Stimulated activated CD4-positive, alpha-beta T cell treated with anti-CD3 and anti-CD28 coated beads, TNF-alpha, amount 100 ng/mL, for 4 hours (primary cell): ENCODE measurements around the gene DLST.

ENCODE experiments used
- DNase-seq, 3 experiments: peaks; one replicate each; pipeline ENCODE4 v3.0.0-alpha.2; 2020; ENCODE audit warnings: low read depth in 3 of 3

The DLST gene

GRCh38 chr14:74881431-74882102 is at the start of gene DLST:
TSS of gene DLST (plus strand) at chr14:74881916. CDS start at chr14:74881954, 38 bp downstream.
- DNase-seq, result peak; percentile 69 to 74 (median 71)

GRCh38 chr14:74832849-74833248 is 48.9 kb upstream of the DLST start:
- no peak for DNase-seq

GRCh38 chr14:74834692-74835392 is 46.9 kb upstream of the DLST start:
- no peak for DNase-seq

GRCh38 chr14:74835645-74836250 is 46.0 kb upstream of the DLST start:
- no peak for DNase-seq

GRCh38 chr14:74836251-74836960 is 45.3 kb upstream of the DLST start:
- no peak for DNase-seq

GRCh38 chr14:74838166-74838565 is 43.5 kb upstream of the DLST start:
- DNase-seq, result no peak

- DNase-seq, result no peak
These were observed 41.1 kb upstream of the DLST start for GRCh38 chr14:74840603-74841030.

- DNase-seq, result no peak
These were observed 40.2 kb upstream of the DLST start for GRCh38 chr14:74841230-74842207.

- no peak for DNase-seq
These were observed 38.1 kb upstream of the DLST start for GRCh38 chr14:74843653-74844052.

- no peak for DNase-seq
These were observed 35.5 kb upstream of the DLST start for GRCh38 chr14:74846168-74846567.

- DNase-seq, result no peak
These were observed 34.6 kb upstream of the DLST start for GRCh38 chr14:74846968-74847665.

- DNase-seq, result no peak
These were observed 32.9 kb upstream of the DLST start for GRCh38 chr14:74848768-74849167.

- DNase-seq, result no peak
These were observed 28.7 kb upstream of the DLST start for GRCh38 chr14:74852922-74853530.

GRCh38 chr14:74853581-74853980 is 28.1 kb upstream of the DLST start:
- no peak for DNase-seq

GRCh38 chr14:74855021-74855420 is 26.7 kb upstream of the DLST start:
- DNase-seq, result no peak

- no peak for DNase-seq
These were observed 25.8 kb upstream of the DLST start for GRCh38 chr14:74855945-74856344.

- DNase-seq, result no peak
These were observed 25.4 kb upstream of the DLST start for GRCh38 chr14:74856366-74856765.

GRCh38 chr14:74858022-74858421 is 23.7 kb upstream of the DLST start:
- DNase-seq, result no peak

- no peak for DNase-seq
These were observed 21.8 kb upstream of the DLST start for GRCh38 chr14:74859757-74860552.
